ENCODE measurements around the gene ADORA2A.

The ADORA2A gene

GRCh38 chr22:24444729-24445466 lies 17.5 kb downstream of the ADORA2A start:
- H2AFZ ChIP-seq (ENCODE audit: low read depth, low read length, severe bottlenecking) = no peak overlapping the region
- H3K79me2 ChIP-seq (ENCODE audit: insufficient read depth, low read length) = no peaks in the 10 kb centered on the region
- H3K36me3 ChIP-seq (ENCODE audit: low read length) = no peaks in the 10 kb centered on the region
- no peak overlapping the region for H3K27ac ChIP-seq (ENCODE audit: low read depth, low read length)
- H3K27me3 ChIP-seq (ENCODE audit: low read length) = no peaks in the 10 kb centered on the region
- H3K9me2 ChIP-seq (replicated peaks; ENCODE audit: insufficient read depth, low read length) = no peaks in the 10 kb centered on the region
- H3K4me3 ChIP-seq (ENCODE audit: insufficient read depth, low read length, poor library complexity, severe bottlenecking) = no peak overlapping the region
- no peaks in the 10 kb centered on the region for H3F3A ChIP-seq (ENCODE audit: insufficient read depth)
- H3K9me3 ChIP-seq (ENCODE audit: insufficient read depth, low read length) = no peaks in the 10 kb centered on the region
- H3K4me2 ChIP-seq (ENCODE audit: low read depth, low read length, poor library complexity, severe bottlenecking) = no peak overlapping the region
- H3K9ac ChIP-seq (ENCODE audit: low read length) = no peak overlapping the region
- H4K20me1 ChIP-seq (ENCODE audit: low read depth, low read length) = no peaks in the 10 kb centered on the region
- TF ChIP-seq CTCF (IDR thresholded peaks at IDR 0.05; ENCODE audit: insufficient read depth, low read length, poor library complexity, severe bottlenecking) = no peak
- TF ChIP-seq EZH2phosphoT487 (conservative IDR thresholded peaks at IDR 0.05; ENCODE audit: low read length) = no peak

- Histone ChIP-seq H2AFZ (ENCODE audit: low read depth, low read length, severe bottlenecking) (no peak overlapping the region), H3K4me2 (ENCODE audit: low read depth, low read length, poor library complexity, severe bottlenecking) (no peak overlapping the region), H3K27ac (ENCODE audit: low read depth, low read length) (no peak overlapping the region), H4K20me1 (ENCODE audit: low read depth, low read length) (no peaks in the 10 kb centered on the region), H3K27me3 (ENCODE audit: low read length) (no peaks in the 10 kb centered on the region), H3K9ac (ENCODE audit: low read length) (no peak overlapping the region), H3K36me3 (ENCODE audit: low read length) (no peaks in the 10 kb centered on the region), H3K4me3 (ENCODE audit: insufficient read depth, low read length, poor library complexity, severe bottlenecking) (no peak overlapping the region), H3K9me3 (ENCODE audit: insufficient read depth, low read length) (no peaks in the 10 kb centered on the region), H3F3A (ENCODE audit: insufficient read depth) (no peaks in the 10 kb centered on the region), H3K9me2 (replicated peaks; ENCODE audit: insufficient read depth, low read length) (no peaks in the 10 kb centered on the region), H3K79me2 (ENCODE audit: insufficient read depth, low read length) (no peaks in the 10 kb centered on the region)
- TF ChIP-seq CTCF (IDR thresholded peaks at IDR 0.05; ENCODE audit: insufficient read depth, low read length, poor library complexity, severe bottlenecking) = no peak
Observed at GRCh38 chr22:24445481-24446259, 18.3 kb downstream of the ADORA2A start.

GRCh38 chr22:24446260-24446611 lies 18.8 kb downstream of the ADORA2A start:
- Histone ChIP-seq H3K27me3 (ENCODE audit: low read length) (no peaks in the 10 kb centered on the region), H3K9me2 (replicated peaks; ENCODE audit: insufficient read depth, low read length) (no peaks in the 10 kb centered on the region), H3K9ac (ENCODE audit: low read length) (no peak overlapping the region), H2AFZ (ENCODE audit: low read depth, low read length, severe bottlenecking) (no peak overlapping the region), H3K79me2 (ENCODE audit: insufficient read depth, low read length) (no peaks in the 10 kb centered on the region), H3K4me2 (ENCODE audit: low read depth, low read length, poor library complexity, severe bottlenecking) (no peak overlapping the region), H3K36me3 (ENCODE audit: low read length) (no peaks in the 10 kb centered on the region), H3K4me3 (ENCODE audit: insufficient read depth, low read length, poor library complexity, severe bottlenecking) (no peak overlapping the region), H3K9me3 (ENCODE audit: insufficient read depth, low read length) (no peaks in the 10 kb centered on the region), H3K27ac (ENCODE audit: low read depth, low read length) (no peak overlapping the region), H4K20me1 (ENCODE audit: low read depth, low read length) (no peaks in the 10 kb centered on the region), H3F3A (ENCODE audit: insufficient read depth) (no peaks in the 10 kb centered on the region)
- no peak for TF ChIP-seq CTCF (IDR thresholded peaks at IDR 0.05; ENCODE audit: insufficient read depth, low read length, poor library complexity, severe bottlenecking)
- TF ChIP-seq EZH2phosphoT487 (conservative IDR thresholded peaks at IDR 0.05; ENCODE audit: low read length) = no peak
